SH-SY5Y (cell line): ENCODE results near the gene KBTBD3.

ENCODE experiments used
- GATA2 ChIP-seq: IDR thresholded peaks from 2 replicates; pipeline ENCODE4 v1.6.1; 2011; ENCODE audit warnings: mild to moderate bottlenecking, low read depth, low read length
- GATA3 ChIP-seq: IDR thresholded peaks from 2 replicates; pipeline ENCODE4 v1.6.1; 2011; ENCODE audit warnings: low read depth, mild to moderate bottlenecking, low read length, moderate library complexity

DNA sequence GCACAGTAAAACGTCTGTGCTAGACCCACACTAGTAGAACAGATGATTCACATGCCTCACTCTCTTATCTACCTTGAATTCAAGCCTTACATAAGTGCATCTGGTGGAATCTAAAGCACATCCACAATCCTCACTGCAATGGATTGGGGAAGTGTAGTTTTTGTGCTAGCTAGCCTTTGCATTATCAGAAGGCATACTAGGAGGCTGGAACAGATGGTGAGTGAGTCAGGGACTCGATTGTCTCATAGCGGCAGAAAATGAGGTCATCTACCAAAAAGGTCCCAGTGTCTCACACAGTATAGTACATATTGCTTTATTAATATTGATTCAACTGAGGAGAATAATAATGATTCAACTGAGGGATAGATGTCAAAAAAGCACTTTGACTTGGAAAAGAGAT lies 64.4 kb downstream of the KBTBD3 start:
- TF ChIP-seq GATA3: no peak
- no peak for TF ChIP-seq GATA2
